NCI-H2196 treated with DMSO at 0.1 percent for 48 hours (cell line): Measurements from ENCODE around the gene ANK2.

Source experiments
- DNase-seq: peaks from one replicate; lab custom pipeline; 2025; ENCODE audit not compliant: unreplicated experiment; lab: John Stamatoyannopoulos, UW

The ANK2 gene

DNA sequence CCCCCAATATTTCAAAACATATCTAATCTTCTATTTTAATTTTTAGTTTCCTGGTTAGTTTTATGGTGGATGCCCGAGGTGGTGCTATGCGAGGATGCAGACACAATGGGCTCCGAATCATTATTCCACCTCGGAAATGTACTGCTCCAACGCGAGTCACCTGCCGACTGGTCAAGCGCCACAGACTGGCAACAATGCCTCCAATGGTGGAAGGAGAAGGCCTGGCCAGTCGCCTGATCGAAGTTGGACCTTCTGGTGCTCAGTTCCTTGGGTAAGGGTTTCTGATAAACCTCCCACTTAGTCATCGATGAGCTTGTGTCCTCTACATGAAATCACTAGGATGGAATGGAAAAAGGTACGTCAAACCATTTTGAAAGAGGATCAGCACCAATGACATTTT, 280.7 kb downstream of the ANK2 start:
- no peak for DNase-seq

DNA sequence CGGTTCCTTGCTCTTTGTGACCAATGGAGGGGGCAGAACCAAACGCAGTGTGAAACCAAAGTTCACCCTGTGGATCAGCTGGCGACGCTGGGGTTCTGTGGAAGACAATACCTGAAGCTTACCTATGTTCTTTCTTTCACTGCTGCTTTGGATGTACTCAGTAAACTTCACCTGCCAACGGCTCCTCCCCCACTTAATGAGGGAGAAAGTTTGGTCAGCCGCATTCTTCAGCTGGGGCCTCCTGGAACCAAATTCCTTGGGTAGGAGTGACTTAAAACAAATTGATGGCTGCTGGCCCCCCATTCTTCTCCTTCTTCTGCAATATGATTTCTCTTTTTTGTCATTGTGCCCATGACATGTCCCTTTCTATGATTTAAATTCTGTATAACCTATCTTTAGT, 282.4 kb downstream of the ANK2 start:
- DNase-seq = no peak

DNA sequence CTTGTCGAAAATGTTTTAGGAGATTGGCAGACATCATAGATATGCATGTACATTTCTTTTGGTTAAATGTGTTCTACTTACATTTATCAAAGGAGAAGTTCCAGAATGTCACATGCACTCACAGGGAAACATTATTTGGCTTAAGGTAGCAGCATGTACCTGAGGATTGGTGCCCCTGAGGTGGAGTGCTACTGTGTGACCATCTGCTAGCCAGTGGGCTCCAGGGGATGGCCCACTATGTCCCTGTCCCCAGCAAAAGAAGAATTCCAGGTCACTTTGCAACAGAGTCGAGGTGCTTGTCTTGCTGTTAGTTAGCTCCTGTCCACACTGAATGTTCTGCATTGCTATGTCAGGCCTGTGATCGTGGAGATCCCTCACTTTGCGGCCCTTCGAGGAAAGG, 283.2 kb downstream of the ANK2 start:
- DNase-seq = no peak

DNA sequence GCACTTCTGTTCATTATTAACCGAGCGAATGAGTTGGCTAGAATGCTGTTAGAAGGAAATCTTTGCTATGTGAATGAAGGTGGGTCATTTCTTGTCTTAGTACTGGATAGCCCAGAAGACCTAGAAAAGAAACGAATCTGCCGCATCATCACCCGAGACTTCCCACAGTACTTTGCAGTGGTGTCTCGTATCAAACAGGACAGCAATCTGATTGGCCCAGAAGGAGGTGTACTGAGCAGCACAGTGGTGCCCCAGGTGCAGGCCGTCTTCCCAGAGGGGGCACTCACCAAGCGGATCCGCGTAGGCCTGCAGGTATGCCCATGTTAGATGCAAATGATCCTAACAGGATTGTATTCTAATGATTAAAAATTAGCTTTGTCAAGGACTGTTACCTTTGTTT, 286.3 kb downstream of the ANK2 start:
- no peak for DNase-seq

DNA sequence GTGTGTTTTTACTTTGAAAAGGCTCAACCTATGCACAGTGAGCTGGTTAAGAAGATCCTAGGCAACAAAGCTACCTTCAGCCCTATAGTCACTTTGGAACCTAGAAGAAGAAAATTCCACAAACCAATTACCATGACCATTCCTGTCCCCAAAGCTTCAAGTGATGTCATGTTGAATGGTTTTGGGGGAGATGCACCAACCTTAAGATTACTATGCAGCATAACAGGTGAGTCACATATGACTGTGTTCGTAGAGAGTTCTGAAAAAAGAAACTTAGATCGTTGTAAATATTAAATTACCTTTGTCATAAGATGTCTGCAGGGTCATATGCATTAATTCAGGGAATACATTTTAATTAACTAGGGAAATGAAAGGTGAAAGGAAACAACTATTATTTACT, 287.1 kb downstream of the ANK2 start:
- DNase-seq = no peak

DNA sequence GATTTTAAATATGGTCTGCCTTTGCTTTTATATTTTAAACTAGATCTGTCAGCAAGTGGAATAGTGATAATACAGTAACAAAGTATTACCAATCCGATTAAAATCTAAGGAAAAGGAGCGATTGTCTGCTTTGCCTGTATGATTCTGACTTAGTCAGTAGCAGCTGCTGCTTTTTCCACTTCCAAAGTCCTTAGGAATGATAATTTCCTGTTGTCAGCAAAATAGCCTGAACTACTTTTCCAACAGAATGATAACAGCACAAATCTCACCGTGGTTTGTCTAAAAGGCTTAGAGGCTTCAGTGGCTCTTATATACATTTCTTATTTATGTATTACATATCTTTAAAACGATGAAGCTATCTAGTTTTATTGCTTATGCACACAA, 290.0 kb downstream of the ANK2 start:
- no peak for DNase-seq

DNA sequence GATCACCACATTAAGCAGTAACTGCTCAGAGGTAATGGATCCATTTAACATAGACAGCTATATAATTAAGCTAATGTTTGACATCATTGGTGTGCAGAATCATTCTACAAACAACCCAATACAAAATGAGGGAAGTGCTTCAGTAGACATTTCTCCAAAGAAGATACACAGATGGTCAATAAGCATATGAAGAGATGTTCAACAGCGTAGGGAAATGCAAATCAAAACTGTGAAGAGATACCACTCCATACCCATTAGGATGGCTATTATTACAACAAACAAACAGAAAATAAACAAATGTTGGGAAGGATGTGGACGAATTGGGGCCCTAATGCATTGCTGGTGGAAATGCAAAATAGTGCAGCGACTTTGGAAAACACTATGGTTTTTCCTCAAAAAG, 294.6 kb downstream of the ANK2 start:
- DNase-seq = no peak

DNA sequence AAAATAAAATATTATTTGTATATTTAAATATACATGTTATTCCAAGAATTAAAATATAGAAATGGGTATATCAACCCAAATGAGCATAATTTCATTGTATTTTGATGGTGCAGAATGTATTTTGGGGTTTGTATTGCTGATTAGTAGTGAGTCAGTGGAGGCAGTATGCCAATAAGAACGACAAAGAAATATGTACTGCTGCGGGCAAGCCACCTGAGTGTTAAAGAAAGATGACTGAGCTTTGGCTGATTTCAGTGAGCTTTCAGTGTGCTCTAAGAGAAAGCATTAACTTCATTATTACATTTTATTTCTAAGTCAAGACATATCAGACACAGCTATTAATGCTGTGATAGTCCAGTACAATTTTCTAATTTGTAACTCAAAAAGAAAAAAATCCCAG, 297.8 kb downstream of the ANK2 start:
- no peak for DNase-seq

DNA sequence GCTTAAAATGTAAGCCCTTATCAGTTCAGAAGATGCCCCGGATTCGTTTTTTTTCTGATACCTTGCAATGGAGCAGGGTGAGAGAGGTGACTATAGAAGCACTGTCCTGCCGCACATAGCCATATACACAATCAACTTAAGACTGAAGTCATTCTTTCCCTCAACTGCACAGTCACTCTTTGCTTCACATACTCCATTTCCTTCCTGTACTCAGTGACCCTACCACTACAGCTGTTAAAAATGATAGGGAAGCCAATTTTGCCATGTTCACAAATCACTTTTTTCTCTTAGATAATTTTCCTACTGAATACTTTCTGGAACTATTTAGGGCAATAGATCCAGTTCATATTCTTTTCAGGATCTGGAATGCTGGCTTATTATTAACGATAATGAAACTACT, 300.0 kb downstream of the ANK2 start:
- DNase-seq = no peak

DNA sequence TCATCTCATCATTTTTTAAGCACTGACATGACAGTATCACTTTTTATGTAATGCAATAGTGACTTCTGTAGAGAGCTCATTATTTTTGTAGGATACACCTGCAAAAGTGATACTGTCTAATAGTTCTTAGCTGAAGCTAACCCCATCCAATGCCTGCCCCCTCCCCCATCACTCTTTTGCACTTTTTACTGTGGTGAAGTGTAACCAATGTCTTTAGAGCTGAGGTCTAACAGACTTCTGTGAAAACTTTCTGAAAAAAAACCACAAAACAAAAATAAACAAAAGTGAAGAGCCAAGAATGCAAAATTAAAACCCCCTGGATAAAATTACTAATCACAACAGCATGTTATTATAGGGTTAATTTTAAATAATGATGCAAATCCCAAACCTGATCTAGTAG, 301.1 kb downstream of the ANK2 start:
- DNase-seq = no peak

DNA sequence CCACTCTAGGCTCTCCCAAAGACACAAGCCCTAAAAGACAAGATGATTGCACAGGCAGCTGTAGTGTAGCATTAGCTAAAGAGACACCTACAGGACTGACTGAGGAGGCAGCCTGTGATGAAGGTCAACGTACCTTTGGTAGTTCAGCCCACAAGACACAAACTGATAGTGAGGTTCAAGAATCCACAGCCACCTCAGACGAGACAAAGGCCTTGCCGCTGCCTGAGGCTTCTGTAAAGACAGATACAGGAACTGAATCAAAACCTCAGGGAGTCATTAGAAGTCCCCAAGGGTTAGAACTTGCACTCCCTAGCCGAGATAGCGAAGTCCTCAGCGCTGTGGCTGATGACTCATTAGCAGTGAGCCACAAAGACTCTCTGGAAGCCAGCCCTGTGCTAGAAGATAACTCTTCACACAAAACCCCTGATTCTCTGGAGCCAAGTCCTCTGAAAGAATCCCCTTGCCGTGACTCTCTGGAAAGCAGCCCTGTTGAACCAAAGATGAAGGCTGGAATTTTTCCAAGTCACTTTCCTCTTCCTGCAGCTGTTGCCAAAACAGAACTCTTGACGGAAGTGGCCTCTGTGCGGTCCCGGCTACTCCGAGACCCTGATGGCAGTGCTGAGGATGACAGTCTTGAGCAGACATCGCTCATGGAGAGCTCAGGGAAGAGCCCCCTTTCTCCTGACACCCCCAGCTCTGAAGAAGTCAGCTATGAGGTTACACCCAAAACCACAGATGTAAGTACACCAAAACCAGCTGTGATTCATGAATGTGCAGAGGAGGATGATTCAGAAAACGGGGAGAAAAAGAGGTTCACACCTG, 306.3 kb downstream of the ANK2 start:
- DNase-seq = no peak

DNA sequence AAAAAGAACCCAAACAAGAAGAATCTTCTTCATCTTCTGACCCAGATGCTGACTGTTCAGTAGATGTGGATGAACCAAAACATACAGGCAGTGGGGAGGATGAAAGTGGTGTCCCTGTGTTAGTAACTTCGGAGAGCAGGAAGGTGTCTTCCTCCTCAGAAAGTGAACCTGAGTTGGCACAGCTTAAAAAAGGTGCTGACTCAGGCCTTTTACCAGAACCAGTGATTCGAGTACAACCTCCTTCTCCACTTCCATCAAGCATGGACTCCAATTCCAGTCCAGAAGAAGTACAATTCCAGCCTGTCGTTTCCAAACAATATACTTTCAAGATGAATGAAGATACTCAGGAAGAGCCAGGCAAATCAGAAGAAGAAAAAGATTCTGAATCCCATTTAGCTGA, 307.0 kb downstream of the ANK2 start:
- no peak for DNase-seq

DNA sequence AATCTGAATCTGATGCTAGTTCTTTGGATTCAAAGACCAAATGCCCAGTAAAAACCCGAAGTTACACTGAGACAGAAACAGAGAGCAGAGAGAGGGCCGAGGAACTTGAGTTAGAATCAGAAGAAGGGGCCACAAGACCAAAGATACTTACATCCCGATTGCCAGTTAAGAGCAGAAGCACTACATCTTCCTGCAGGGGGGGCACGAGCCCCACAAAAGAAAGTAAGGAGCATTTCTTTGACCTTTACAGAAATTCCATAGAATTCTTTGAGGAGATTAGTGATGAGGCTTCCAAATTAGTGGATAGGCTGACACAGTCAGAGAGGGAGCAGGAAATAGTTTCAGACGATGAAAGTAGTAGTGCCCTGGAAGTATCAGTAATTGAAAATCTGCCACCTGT, 309.3 kb downstream of the ANK2 start:
- DNase-seq = no peak

DNA sequence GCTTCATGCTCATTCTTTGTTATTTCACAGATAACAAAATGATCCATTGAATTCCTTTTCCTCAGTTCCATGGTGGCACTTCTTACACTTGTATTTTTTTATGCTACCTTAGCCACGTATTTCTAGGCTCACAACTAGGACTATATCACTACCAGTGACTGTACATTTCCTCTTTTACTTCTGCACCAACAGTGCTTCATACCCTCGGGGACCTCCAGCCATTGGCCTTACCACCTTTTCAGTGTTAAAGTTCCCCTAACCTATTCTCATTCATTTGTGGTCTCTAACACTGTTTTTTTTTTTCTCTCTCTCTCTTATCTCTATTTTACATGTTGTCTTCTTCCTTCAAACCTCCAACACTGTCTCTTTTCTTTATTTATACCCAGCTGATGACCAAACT, 315.9 kb downstream of the ANK2 start:
- no peak for DNase-seq

DNA sequence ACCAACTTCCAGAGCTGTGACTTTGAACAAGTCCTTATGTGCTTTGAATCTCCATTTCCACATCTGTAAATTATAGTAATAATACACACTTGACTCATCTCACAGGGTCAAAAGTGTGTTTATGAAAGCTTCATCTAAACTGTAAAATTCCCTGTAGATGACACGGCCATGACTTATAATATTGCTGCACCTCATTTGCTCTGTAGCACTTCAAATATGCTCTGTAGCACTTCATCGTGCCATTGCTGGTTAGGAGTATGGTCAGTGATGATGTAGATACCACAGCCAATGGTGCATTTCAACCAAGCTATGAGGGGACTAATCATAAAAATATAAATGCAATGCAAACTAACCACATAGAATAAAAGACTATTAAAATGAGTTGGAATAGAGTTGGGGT, 318.6 kb downstream of the ANK2 start:
- DNase-seq = no peak

DNA sequence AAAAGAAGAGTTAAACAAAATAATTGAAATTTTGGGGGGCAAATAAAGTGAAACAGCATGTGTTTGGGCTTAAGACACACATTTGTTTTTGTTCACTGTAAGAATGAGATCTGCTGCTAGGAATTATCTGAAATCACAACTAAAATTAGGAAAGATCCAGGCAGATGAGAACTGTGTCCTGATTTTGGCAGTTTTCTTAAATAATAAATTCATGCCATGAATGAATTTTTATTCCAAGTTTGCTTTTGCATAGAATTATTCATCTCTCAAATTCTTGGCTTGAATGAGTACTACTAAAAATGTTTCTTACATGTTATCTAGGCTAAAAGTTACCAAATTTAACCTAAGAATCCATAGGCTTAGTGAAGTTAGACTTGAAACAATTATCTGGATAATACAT, 321.7 kb downstream of the ANK2 start:
- DNase-seq = no peak

DNA sequence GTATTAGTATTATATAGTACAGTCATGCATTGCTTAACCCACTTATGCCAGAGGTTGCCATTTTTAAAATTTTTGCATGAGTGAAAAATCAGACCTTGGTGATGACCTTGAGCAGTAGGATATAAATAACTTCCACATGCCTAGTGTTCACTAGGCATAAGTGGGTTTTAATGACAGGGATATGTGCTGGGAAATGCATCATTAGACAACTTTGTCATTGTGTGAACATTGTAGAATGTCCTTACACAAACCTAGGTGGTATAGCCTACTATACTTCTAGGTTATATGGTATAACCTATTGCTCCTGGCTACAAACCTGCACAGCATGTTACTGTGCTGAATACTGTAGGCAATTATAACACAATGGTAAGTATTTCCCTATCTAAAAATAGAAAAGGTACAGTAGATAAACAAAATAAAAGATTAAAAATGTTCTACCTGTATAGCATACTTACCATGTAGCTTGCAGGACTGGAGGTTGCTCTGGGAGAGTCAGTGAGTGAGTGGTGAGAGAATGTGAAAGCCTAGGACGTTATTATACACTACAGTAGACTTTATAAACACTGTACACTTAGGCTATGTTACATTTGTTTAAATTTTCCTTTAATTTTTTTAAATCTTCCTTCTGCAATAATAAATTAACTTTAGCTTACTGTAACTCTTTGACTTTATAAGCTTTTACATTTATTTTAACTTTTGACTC, 326.7 kb downstream of the ANK2 start:
- DNase-seq = no peak

DNA sequence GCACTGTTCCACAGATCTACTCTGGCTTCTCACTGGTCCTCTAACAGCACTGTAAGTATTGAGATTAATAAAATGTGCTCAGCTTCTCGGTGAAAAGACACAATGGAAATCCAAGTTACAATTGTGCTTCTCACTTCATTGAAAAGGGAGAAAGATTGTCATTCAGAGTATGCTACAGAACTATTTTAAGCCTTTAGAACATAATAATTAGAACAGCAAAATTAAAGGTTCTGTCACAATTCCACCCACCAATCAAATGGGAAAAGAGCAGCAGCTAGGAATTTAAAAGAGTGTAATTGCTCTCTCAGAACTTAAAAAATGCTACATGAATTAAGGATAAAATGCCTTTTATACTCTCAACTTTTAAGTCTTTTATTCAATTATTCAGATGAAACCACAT, 329.4 kb downstream of the ANK2 start:
- DNase-seq = no peak

DNA sequence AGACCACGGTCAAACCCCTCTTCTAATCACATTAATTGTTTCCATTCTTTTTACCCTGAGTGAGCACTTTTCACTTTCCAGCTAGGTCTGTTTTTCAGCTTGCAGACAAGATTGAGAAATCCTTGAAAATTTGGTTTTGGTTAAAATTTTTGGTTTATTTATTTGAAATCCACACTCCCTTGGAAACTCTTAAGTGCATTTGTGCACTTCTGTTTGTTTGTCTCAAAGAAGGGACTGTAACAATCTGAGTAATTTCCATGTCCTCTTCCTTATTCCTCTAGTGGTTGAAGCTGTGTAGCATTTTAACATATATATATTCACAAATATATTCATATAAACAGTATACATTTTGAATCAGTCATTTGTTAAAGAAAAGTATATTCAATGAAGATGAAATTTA, 333.3 kb downstream of the ANK2 start:
- no peak for DNase-seq

DNA sequence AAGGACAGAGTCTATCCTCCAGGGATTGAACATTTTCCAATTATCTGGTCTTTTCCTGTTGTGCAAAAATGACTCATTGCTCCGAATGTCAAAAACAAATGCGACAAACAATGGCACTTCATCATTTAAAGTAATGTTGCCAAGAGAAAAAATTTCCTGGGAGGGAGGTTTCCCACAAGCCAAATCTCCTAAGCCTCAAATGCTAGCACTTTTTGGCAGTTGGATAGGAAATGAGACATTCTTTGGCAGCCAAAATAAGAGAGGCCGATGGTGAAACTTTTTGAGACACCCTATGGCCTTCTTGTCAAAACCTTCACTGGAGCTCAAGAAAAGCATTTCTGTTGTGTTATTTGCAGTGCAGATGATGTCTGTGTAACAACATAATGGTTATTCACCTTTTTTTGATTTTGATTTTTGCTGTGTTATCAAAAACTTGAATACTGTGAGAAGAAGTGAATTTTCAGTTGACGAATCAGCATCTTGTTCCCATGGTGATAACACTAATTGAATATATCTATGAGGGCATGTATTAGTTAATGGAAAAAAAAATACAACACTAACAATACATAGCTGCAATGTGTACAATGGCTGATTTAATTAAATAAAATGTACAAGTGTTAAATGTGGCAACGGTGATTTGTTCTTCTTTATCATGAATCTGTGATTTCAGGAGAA, 333.8 kb downstream of the ANK2 start:
- no peak for DNase-seq

DNA sequence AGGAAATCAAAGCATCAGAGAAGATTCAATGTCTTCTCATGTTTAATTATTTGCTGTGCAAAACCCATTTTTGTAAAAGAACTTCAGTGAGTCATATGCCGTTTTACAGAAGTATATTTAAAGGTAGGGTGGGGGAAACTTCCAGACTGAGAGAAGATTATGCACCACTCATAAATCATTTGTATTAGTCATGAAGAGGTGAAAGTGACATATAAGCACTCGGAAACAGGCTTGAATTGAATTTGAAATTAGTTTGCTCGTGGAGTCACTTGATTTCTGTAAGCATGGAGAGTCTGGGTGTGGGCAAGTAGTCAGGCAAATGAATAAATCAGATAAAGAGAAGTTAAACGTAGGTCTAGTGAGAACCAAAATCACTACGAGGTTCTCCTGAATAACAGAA, 335.1 kb downstream of the ANK2 start:
- DNase-seq = no peak

DNA sequence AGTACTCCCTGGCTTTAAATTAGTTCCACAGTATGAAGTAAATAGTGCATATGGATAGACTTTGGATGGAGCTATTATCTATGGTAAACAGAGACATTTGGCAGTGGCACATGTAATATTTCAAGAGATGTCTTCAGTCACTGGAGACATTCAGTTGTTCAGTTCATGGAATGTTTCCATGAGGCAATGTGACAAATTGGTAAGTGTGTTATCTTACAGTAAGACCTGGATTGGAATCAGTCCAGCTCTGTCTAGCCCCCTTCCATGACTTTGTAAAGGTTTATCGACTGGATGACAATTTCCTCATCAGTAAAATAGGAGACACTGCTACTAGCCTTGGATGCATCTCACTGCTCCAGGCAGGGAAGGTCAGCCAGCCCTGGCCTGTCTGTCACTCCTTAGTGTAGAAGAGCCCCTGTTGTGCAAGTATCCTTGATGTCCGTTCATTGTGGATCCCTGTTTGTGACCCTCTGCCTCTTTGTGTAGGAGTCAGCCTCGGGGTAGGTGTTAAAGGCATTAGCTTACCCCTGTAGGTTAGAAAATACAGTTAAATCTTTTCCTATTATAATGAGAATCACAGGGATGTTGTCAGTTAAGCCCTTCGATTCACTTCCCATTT, 335.9 kb downstream of the ANK2 start:
- DNase-seq = no peak
